Measurements from ENCODE around the gene CYBA.

CYBA gene

GRCh38 chr16:88601313-88602036, 49.4 kb downstream of the CYBA start:
- Histone ChIP-seq H2AFZ (ENCODE audit: low read depth, low read length) (no peak overlapping the region), H3K4me1 (ENCODE audit: low read length) (no peaks in the 10 kb centered on the region), H3K9ac (ENCODE audit: low read length) (no peak overlapping the region), H3K4me2 (ENCODE audit: low read length) (no peak overlapping the region), H4K20me1 (ENCODE audit: insufficient read depth, low read length) (peaks cover 7% of the 10 kb centered on the region), H3K27ac (ENCODE audit: low read length) (no peak overlapping the region), H3K79me2 (ENCODE audit: low read length) (no peaks in the 10 kb centered on the region), H3K36me3 (replicated peaks; ENCODE audit: low read depth, low read length) (peaks cover 47% of the 10 kb centered on the region), H3K4me3 (ENCODE audit: low read length) (no peak overlapping the region), H3K27me3 (ENCODE audit: low read depth, low read length) (no peaks in the 10 kb centered on the region), H3K9me3 (ENCODE audit: insufficient read depth, low read length) (no peaks in the 10 kb centered on the region)
- TF ChIP-seq CTCF (IDR thresholded peaks at IDR 0.05; ENCODE audit: low read depth, low read length) (no peak), EZH2phosphoT487 (IDR thresholded peaks at IDR 0.05; ENCODE audit: low read depth) (no peak)

- no peak overlapping the region for H3K4me2 ChIP-seq (ENCODE audit: low read length)
- no peak overlapping the region for H2AFZ ChIP-seq (ENCODE audit: low read depth, low read length)
- no peak overlapping the region for H3K9ac ChIP-seq (ENCODE audit: low read length)
- peaks cover 6% of the 10 kb centered on the region for H4K20me1 ChIP-seq (ENCODE audit: insufficient read depth, low read length)
- peaks cover 5% of the 10 kb centered on the region for H3K79me2 ChIP-seq (ENCODE audit: low read length)
- H3K9me3 ChIP-seq (ENCODE audit: insufficient read depth, low read length) = no peaks in the 10 kb centered on the region
- H3K4me1 ChIP-seq (ENCODE audit: low read length) = no peaks in the 10 kb centered on the region
- H3K36me3 ChIP-seq (replicated peaks; ENCODE audit: low read depth, low read length) = peaks cover 47% of the 10 kb centered on the region
- H3K4me3 ChIP-seq (ENCODE audit: low read length) = no peak overlapping the region
- H3K27ac ChIP-seq (ENCODE audit: low read length) = no peak overlapping the region
- TF ChIP-seq CTCF (IDR thresholded peaks at IDR 0.05; ENCODE audit: low read depth, low read length) (no peak), EZH2phosphoT487 (IDR thresholded peaks at IDR 0.05; ENCODE audit: low read depth) (no peak)
- no peaks in the 10 kb centered on the region for H3K27me3 ChIP-seq (ENCODE audit: low read depth, low read length)
These were observed 50.3 kb downstream of the CYBA start for GRCh38 chr16:88600539-88600896.

- Histone ChIP-seq H3K4me1 (ENCODE audit: low read length) (no peaks in the 10 kb centered on the region), H3K4me2 (ENCODE audit: low read length) (no peak overlapping the region), H3K79me2 (ENCODE audit: low read length) (peaks cover 5% of the 10 kb centered on the region)
These were observed 50.9 kb downstream of the CYBA start for GRCh38 chr16:88599825-88600538.

More at GRCh38 chr16:88599825-88600538, 50.9 kb downstream of the CYBA start:
- H3K9me3 ChIP-seq (ENCODE audit: insufficient read depth, low read length) = no peaks in the 10 kb centered on the region
- H3K4me3 ChIP-seq (ENCODE audit: low read length) = no peak overlapping the region
- H3K27ac ChIP-seq (ENCODE audit: low read length) = no peak overlapping the region
- H3K9ac ChIP-seq (ENCODE audit: low read length) = no peak overlapping the region
- H2AFZ ChIP-seq (ENCODE audit: low read depth, low read length) = no peak overlapping the region
- peaks cover 45% of the 10 kb centered on the region for H3K36me3 ChIP-seq (replicated peaks; ENCODE audit: low read depth, low read length)
- H4K20me1 ChIP-seq (ENCODE audit: insufficient read depth, low read length) = peaks cover 4% of the 10 kb centered on the region
- no peaks in the 10 kb centered on the region for H3K27me3 ChIP-seq (ENCODE audit: low read depth, low read length)
- TF ChIP-seq EZH2phosphoT487 (IDR thresholded peaks at IDR 0.05; ENCODE audit: low read depth) (no peak), CTCF (IDR thresholded peaks at IDR 0.05; ENCODE audit: low read depth, low read length) (no peak)

Measured in OCI-LY3 (cell line).